GM18909 (cell line): ENCODE data around the gene ABHD4.
"Not testable (repeated sequence)": the region's sequence is repeated elsewhere in the genome, so short reads cannot be mapped to it uniquely, and the experiment has no call there.

Experiments
- ATAC-seq: cut with Tn5 transposase; IDR thresholded peaks from one replicate; pipeline ENCODE4 v1.9.1; 2021; ENCODE audit warnings: mild to moderate bottlenecking; ENCODE audit not compliant: unreplicated experiment, poor library complexity

ABHD4 gene

GRCh38 chr14:22561366-22561660 is 36.8 kb upstream of the ABHD4 start:
- no peak for ATAC-seq

DNA sequence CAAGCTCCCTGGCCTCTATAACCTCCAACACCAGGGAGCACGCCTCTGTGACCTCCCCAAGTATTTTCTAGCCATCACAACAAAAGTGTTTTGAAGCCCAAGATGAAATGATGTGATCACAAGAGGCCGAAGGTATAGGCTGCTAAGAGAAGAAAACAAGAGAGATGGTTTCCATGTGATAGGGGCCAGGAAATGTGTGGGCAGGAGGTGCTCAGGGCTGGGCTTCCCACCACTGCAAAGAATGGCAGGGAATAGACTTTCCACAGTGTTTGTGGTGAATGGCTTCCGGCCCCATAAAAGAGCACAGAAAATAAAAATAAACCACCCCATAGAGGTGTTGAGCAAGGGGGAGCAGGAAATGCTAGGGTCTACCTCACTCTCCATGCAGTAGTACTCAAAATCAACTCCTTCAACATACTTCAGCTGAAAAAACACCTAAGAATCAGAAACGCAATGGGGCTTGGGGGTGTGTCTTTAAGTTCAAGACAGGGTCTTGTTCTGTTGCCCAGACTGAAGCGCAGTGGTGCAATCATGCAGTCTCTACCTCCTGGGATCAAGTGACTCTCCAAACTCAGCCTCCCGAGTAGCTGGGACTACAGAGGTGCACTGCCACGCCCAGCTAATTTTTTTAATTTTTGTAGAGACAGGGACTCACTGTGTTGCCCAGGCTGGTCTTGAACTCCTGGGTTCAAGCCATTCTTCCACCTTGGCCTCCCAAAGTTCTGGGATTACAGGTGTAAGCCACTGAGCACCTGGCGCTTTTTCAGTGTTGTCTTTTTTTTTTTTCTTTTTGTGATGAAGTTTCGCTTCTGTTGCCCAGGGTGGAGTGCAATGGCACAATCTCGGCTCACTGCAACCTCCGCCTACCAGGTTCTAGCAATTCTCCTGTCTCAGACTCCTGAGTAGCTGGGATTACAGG is 36.2 kb upstream of the ABHD4 start:
- no peak for ATAC-seq

DNA sequence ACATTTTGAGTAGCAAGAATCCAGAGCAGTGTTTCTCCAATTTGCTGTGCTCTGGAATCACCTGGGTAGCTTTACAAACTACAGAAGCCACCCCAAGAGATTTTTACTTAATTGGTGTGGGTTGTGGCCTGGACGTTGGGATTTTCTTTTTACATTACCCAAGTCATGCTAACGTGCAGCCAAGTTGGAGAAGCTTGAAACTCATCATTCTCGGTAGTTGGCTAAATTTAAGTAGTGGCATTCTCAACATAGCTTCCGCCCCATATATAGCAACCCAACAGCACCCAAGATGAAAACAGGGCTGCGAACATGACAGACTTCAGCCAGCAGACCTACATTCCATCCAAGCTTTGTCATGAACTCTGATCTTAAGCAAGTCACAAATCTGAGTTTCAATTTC is 34.1 kb upstream of the ABHD4 start:
- ATAC-seq: peak; percentile 35

GRCh38 chr14:22564463-22564862 is 33.6 kb upstream of the ABHD4 start:
- no peak for ATAC-seq

- peak; percentile 39 for ATAC-seq
Observed at GRCh38 chr14:22565391-22565945, 32.6 kb upstream of the ABHD4 start.

- ATAC-seq: not testable (repeated sequence)
Observed at GRCh38 chr14:22566266-22566665, 31.8 kb upstream of the ABHD4 start.

- no peak for ATAC-seq
Observed at GRCh38 chr14:22566845-22567244, 31.3 kb upstream of the ABHD4 start.

GRCh38 chr14:22567437-22567836 is 30.7 kb upstream of the ABHD4 start:
- no peak for ATAC-seq

DNA sequence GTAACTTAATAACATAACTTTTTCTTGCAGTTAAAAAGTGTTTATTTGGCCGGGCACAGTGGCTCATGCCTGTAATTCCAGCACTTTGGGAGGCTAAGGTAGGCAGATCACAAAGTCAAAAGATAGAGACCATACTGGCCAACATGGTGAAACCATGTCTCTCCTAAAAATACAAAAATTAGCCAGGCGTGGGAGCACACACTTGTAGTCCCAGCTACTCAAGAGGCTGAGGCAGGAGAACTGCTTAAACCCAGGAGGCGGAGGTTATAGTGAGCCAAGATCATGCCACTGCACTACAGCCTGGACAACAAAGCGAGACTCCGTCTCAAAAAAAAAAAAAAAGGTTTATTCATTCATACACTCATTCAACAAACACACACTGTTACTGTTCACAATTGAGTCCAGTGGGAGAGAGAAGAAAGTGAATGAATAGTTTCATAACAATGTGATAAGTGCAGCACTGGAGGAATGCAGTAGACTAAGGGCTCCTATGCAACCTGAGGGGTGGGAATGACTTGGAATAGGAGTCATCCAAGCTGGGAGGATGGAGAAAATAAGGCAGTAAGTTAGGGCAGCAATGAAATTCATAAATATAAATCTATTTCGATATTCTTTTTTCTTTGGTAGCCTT is 28.9 kb upstream of the ABHD4 start:
- no peak for ATAC-seq

- ATAC-seq: no peak
Observed at GRCh38 chr14:22569737-22570131, 28.4 kb upstream of the ABHD4 start.

- ATAC-seq: peak; percentile 71
Observed at GRCh38 chr14:22570132-22570949, 27.8 kb upstream of the ABHD4 start.

GRCh38 chr14:22572562-22573058 is 25.5 kb upstream of the ABHD4 start:
- no peak for ATAC-seq

DNA sequence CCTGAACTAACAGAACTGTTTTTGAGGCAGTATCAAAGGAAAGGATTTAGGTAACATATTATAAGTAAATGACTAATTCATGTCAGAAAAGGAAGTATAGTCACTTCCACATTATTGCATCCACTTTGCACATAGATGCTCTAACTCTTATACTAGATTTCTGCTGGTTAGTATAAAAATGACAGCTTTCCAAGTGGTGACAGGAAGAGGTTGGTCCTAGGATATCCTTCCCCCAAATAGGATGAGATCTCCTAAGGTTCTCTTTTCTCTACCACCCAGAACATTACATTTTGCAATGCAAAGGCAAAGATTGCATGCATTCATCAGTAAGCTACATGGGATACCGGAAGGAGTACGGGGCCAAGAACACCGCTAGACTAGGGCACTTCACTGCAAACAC is 24.3 kb upstream of the ABHD4 start:
- ATAC-seq: no peak

DNA sequence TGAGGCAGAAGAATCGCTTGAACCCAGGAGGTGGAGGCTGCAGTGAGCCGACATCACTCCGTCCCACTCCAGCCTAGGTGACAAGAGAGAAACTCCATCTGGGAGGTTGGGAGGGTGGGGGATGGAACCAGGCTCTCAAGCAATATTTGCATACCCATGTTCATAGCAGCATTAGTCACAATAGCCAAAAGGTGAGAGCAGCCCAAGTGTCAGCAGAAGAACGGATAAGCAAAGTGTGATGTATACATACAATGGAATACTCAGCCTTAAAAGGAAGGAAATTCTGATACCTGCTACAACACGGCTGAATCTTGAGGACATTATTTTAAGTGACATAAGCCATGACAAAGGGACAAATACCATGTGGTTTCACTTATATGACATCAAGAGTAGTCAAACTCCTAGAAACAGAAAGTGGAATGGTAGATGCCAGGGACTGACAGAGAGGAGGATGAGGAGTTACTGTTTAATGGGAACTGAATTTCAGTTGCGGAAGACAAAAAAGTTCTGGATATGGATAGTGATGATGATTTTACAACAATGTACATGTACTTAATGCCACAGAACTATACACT is 20.7 kb upstream of the ABHD4 start:
- no peak for ATAC-seq

DNA sequence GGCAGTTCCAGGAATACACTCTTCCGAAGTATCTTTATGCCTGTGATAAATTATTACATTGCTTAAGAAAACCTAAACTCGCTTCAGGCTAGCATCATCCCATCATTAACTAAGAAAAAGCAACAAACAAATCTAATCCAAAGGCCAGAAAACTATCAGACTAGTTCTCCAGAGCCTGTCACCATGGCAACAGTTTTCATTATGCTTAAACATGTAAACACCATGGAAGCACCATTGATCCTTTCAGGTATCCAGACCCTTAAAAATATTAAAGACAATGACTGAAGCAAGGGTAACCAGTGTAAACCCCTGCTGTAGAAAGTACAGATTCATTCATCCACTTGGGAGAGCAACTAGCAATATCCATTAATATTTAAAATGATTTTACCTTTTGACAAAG is 18.9 kb upstream of the ABHD4 start:
- no peak for ATAC-seq

DNA sequence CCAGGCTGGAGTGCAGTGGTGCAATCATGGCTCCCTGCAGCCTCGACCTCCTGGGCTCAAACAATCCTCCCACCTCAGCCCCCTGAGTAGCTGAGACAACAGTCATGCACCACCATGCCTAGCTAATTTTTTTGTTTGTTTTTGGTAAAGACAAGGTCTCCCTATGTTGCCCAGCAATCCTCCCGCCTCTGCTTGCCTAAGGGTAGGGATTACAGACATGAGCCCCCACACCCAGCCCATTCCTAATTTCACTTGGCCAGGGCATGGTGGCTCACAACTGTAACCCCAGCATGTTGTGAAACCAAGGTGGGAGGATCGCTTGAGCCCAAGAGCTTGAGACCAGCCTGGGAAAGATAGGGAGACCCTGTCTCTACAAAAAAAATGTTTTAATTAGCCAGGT is 18.2 kb upstream of the ABHD4 start:
- ATAC-seq: no peak

DNA sequence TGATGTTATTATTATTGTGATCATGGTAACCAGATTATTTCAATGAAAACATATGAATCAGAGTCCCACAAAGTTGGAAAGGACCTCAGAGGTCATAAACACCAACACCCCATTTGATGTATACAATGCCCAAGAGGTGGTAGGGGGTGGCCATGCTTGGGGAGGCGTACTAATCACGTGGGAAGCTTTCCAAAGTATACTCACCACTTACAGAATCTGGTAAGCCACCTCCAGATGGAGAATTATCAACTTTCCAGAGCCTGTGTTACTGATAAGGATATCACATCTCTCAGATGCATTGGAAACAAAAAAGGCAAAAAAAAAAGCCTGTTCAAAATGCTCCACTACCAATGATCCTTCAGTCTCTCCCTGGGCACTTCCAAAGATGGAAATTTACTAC is 17.5 kb upstream of the ABHD4 start:
- no peak for ATAC-seq

GRCh38 chr14:22583994-22584393 is 14.1 kb upstream of the ABHD4 start:
- ATAC-seq: no peak

DNA sequence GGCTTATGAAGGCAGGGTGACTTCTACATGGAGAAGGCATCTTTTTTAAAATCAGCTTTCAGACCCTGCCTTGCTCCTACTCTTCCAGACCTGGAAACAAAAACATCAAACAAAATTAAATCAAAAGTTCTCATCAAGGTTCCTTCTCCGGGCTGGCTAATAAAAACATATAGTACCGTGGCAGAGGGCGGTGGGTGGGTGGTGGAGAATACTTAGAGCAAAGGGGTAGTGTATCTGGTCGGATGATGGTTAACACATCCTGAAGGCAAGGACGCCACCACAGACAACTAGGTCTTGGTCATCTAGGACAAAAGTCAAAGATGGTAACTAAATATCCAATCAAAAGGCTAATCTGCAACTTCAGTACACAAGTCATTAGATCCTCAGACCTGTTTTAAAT is 10.9 kb upstream of the ABHD4 start:
- ATAC-seq: no peak

DNA sequence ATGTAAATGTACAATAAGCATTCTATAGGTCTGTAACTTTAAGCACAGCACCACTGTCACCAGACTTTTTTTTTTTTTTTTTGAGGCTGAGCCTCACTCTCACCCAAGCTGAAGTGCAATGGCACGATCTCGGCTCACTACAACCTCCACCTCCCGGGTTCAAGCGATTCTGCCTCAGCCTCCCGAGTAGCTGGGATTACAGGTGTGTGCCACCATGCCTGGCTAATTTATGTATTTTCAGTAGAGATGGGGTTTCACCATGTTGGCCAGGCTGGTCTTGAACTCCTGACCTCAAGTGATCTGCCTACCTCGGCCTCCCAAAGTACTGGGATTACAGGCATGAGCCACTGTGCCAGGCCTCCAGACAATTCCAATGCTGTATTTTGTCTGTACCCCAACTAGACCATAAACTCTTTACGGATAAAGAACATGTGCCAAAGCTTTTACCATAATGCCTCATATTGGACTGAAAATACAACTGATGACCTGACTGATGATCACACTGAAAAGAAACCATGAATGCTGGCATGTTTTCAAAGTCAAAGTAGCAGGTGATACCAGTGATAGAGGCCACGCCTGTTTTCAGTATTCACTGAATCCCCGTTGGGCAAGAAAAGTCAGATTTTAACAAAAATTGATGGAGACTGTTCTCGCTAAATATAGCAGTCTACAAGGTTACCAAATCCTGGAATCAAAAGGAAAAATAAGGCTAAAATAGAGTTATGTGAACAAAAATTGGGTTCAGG is 10.2 kb upstream of the ABHD4 start:
- ATAC-seq: not testable (repeated sequence)
